Measurements from ENCODE around the gene SLC9A4.

SLC9A4 gene

DNA sequence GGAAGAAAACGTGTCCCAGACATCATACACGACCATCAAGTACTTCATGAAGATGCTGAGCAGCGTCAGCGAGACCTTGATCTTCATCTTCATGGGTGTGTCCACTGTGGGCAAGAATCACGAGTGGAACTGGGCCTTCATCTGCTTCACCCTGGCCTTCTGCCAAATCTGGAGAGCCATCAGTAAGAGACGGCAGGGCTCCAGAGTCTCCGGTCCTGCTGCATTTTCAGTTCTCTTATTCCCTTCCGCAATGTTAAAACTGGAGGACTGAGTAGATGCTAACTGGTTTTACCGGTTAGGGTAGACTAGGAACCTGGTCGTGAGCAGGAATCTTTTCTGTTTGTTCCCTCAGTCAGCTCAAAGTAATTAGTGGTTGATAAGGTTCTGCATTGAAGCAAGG, 32.3 kb downstream of the SLC9A4 start:
- no peak for DNase-seq

DNA sequence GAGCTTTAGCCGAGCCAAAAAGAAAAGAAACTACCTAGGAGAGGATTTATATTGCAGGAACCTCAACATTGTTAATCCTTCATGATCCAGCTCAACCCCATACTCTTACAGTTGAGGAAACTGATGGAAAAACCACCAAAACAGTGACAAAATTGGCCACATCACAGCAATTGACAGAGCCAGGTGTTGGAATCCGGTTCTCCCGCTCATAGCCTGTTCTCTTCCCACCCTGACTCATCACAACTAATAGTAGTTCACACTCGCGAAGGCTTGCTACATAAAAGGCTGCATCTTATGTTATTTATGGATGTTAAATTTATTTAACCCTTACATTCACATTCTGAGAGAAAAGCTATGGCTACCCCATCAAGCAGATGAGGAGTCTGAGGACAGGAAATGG, 33.7 kb downstream of the SLC9A4 start:
- DNase-seq, result no peak

DNA sequence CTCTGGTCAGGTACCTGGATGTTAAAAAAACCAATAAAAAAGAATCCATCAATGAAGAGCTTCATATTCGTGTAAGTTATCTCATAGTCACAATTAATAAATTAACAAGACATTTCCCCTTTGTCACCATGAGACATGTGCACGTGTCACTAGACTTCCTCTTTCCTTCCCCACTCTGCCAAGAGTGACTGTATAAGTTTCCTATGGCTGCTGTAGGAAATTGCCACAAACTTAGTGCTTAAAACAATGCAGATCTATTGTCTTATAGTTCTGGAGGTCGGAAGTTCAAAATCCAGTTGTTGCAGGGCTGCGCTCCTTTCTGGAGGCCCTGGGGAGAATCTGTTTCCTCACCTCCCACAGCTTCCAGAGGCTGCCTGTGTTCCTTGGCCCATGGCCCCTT, 35.8 kb downstream of the SLC9A4 start:
- no peak for DNase-seq

DNA sequence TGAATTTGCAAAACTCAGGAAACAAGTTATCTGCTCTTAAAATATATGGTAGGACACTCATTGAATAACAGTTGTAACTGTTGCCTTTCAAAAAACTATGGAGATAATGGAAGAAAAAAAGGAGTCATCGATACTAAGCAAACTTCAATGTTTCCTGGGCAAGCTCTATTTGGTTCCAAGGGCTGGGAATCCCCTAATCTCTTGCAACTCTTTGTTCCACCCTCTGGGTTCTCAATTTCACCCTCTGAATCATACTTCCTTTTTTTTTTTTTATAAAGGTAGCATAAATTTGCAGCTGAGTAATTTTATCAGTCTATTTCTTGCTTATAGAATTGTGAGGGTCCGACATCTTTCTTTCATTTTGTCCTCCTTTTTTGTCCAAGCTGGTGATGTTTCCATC, 36.7 kb downstream of the SLC9A4 start:
- no peak for DNase-seq

DNA sequence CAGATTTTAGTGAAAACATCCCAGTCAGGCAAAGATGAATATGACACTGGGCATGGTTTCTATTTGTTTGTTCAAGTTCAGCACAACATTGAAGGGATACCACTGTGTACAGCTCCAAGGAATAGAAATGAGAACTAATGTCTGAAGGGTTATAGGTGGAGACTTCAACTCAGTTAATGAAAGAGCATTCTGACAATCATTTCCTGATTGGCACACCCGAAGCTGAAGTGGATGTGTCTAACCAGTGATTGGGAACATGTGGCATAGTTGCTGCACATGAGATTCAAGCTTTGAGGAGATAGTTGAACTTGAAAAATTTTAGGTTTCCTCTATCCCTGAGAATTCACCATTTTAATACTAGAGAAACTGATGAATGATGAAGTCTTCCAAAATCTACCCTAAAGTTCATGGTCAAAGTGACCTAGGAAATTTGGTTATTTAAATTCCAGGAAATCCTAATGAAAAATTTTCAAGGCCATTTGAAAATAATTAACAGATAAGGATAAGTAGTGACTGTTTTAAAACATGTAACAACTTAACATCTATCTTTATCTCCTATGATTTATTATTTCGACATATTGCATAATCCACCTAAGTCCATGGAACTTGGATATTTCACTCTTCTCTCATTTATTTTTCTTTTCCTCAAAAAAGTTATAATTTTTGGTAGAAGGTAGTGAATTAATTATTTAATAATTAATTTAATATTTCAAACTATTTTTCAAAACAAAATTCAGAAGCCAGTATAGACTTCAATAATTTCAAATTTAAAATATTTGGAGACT, 38.0 kb downstream of the SLC9A4 start:
- no peak for DNase-seq

DNA sequence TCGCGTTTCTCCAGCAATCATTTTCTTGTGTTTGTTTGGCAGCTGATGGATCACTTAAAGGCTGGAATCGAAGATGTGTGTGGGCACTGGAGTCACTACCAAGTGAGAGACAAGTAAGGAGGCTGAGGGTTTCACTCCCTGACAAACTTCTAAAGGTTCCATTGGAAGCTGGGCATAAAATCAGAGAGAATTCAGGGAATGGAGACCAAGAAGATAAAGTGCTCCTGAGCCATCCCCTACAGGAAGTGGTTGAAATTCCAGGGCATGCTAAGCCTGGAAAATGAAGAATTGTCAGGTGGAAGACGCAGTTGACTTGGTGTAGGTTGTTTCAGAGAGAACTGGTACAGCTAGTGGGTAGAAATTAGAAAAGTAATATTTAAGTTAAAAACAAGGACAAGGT, 39.1 kb downstream of the SLC9A4 start:
- no peak for DNase-seq

DNA sequence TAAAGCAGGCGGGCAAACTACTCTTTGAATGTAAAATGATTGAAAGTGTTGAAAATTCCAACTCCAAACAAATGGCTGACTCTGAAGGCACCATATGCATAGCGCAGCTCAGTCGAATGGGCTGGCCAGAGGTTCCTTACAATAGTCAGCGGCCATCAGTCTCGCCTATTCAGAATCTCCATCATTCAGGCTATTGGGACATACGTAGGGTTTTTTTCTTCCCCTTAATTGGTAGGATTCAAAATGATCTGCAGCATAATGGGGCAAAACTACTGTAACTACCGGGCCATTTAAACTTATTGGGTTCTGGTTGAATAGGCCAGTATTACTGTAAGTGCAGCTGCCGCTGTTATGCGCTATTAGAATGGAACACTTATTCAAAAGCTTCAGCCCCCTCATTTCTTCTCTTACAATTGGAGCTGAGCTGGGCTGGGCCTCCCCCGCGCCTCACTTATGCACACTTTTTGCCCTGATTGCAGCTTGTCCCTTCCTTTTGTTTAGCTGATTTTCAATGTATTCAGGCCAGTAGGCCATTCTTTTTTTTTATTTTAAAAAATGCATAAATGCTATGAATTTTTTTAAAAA, 40.4 kb downstream of the SLC9A4 start:
- DNase-seq, result no peak

DNA sequence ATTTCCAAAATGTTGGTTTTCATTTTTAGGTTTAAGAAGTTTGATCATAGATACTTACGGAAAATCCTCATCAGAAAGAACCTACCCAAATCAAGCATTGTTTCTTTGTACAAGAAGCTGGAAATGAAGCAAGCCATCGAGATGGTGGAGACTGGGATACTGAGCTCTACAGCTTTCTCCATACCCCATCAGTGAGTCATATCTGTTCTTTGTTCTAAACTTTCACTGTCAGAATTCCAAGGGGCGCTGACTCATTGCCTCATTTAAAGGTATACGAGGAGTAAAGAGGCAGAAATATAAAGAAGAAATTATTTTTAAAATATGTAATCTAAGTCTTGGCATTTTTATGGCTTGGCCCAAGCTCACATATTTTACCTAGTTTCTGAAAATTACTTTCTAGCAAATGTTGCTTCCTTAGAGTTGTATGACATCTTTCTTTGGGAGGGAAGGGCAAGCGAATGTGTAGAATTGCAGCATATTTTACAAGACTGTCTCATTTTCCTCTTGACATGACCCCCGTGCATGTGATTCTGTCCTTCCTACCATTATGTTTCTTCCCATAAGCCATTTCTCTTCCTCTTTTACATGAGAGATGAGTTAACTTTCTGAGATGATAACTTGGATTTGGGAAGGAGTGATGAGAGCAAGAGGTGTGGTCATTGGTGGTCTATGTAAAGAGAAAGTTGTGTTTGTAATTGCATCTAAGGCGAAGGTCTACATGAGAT, 41.2 kb downstream of the SLC9A4 start:
- no peak for DNase-seq

DNA sequence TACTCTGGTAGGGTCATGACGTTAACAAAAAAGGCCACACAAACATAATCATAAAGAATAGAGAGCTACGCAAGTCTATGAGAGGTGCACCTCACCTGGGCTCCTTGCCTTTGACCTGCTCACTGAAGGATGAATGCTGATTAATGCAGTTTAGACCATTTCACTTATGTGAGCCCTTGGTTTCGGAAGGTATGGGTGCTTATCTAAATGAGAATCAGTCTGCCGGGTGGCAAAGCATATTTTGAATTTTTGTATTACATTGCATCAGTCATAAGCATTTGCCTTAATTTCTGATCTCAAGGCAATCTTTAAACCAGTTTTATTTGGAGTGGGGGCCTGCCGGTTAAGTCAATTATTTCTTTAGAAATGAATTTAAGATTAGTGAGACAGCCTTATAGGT, 42.8 kb downstream of the SLC9A4 start:
- no peak for DNase-seq

DNA sequence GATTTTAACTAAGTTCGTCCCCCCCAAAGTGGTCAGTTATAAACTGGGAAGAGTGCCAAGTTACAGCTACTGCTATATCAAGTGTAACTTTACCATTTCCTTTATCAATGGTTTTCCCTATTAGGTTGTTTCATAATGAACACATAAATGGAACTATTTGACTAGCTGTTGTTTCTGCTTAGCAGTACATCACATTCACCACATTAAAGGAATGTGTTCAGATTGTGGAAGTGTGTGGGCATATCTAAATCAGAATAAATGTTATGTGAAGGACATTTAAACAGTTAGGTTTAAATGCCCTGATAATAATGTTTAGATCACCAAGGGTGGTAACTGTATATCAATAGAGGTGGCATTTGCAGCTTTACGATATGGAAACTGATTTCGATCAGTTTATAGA, 45.1 kb downstream of the SLC9A4 start:
- no peak for DNase-seq

DNA sequence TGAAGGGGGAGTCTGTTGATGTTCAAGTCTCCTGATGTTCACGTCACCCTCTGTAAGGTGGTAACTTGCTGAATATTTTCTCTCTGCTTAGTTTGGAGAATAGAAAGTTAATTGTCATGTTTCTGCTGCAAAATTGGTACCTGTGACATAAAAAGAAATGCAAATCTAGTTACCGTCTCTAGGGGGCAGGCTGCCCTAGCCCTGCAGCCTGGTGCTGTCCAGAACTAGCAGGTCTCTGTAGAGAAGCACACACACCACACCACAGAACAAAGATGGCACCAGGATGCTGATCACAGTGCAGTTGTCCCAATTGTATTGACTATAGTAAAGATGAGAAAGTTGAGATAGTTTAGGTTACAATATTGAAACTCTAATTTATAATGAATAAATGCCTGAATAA, 47.0 kb downstream of the SLC9A4 start:
- DNase-seq, result no peak

DNA sequence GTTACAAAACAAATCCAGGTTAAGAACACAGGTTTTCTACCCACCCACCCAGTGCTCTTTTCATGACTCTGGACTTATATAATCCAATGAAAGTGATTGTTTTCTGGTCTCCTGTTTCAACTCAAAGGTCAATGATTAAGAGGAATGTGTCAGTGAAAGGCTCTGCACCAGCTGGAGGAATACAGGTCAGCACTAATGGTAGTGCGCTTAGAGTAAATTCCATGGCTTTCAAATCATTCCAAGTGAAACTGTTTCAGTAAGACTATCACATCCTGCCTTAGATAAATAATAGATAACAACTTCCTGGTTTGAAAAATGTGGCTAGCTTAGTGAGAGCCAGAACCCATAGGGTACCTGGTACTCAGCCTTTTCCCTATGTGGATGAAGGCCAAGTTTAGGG, 47.8 kb downstream of the SLC9A4 start:
- no peak for DNase-seq

DNA sequence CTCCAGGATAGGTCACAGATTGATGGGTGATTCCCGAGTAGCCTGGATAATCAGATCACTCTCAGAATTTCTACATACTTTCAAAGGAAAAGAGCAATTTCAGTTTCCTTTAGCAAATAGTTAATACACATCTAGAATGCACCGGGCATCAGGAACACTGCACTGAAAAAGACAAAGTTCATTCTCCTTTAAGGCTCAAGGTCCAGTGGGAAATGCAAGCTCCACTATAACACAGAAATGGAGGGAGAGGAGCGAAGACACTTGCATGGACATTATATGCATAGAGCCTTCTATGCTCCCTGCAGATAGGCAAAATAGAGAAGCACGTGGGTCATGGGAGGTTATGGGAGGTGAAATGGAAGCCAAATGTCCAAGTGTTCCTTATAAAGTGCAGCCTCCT, 49.1 kb downstream of the SLC9A4 start:
- no peak for DNase-seq

DNA sequence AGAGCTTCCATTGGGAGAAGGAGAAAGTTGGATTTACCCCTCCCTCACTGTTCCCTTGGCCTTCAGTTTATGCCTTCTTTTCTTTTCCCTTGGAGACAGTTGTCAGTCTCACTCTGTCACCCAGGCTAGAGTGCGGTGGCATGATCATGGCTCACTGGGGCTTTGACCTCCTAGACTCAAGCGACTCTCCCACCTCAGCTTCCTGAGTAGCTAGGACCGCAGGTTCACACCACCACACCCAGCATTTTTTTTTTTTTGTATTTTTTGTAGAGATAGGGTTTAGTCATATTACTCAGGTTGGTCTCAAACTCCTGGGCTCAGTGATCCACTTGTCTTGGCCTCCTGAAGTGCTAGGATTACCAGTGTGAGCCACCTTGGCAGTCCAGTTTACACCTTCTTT, 49.9 kb downstream of the SLC9A4 start:
- no peak for DNase-seq

DNA sequence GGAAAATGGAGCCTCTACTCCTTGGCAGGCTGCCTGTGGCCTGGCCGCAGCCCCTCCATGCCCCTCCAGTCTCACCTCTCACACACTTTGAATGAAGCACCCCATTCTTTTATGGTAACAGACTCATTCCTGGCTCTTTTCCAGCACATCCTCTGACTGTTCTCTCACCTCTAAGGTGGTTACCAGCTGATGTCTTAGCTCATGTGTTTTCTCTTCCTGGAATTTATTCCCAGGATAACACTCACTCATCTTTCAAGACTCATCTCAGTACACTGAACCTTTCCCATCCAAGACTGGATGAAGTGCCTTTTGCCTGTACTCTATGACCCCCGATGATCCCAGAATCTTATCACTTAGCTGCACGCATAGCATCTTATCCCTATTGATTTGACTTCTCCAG, 50.6 kb downstream of the SLC9A4 start:
- DNase-seq, result no peak

DNA sequence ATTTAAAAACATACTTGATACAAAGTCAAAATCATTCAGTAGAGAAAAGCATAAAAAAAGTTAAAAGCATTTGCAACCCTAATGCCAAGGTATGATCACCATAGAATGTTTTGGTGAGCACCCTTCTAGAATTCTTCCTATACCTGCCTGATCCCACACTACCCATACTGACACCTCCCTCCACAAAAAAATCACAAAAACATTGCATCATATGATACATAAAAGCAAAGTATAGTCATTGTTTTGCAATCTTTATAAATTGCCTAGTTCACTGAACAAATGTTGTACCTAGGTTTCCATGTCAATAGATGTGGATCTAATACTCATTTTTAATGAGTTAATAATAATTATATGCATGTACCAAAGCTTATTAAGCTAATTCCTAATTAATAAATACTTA, 54.1 kb downstream of the SLC9A4 start:
- DNase-seq, result no peak

DNA sequence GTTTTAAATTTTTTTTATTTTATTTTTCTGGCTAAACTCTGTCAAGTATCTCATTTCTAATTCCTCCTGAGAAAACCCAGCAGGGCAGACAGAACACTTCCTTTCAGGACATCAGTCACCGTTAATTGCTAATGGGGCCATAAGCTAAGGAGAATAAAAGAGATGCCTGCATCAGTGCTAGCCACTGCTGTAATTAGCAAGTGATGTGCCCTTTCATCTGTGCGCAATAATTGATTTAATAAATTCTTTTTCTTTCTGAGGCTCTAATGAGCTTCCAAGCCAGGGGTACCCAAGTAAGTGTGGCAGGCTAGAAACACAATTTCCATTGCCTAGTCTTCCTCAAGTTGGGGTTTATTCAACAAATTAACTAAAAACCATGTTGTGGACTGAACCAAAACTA, 65.5 kb downstream of the SLC9A4 start:
- DNase-seq, result no peak

DNA sequence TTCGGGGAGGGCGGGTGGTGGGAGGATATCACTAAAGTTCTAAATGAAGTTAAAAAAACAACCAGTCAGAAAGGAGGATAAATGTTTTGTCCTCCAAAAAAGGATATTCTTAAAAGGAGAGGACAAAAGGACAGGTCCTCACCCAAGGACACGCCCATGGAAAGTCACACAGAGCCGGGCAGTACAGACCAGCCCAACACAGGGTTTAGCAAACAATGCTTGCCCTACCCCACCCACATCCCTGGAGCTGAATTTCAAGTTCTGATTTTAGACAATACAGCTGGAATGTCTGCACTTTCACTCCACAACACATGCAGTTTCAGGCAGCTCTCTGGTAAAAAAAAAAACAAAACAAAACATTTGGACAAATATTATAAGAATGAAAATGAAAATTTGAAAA, 67.9 kb downstream of the SLC9A4 start:
- DNase-seq, result no peak

DNA sequence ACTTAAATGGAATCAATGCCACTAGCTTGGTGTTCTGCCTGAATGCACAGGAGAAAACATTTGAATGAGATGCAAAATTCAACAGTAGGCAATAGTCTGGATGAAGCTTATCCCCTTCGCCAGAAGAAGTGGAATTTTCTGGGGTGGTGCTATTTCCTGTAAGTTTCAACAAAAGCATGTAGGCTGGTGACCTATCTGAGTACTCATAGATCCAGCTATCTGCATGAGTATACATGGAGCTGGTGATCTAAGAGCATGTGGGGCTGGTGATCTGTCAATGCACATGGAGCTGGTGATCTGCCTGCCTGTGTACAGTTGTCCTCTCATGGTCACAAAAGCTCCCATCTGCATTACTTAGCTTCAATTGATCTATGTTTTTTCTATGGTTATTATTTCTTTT, 71.2 kb downstream of the SLC9A4 start:
- DNase-seq, result no peak

DNA sequence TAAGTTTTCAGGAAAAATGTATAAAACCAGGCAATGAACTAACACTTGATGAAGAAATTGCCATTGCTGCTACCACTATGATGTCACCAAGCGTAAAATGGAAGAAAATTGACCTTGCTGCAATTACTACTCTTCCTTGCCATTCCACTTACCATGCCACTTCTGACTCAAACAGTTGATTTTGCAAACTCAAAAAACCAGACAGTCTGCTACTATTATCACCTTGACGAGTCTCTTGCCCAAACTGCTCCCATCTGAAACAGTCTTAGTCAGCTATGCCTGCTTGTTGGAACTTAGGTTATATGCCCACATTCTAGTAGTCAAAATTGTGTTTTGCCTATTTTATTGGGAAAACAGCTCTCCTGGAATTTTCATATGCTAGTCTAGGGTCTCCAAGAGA, 74.4 kb downstream of the SLC9A4 start:
- DNase-seq, result no peak

DNA sequence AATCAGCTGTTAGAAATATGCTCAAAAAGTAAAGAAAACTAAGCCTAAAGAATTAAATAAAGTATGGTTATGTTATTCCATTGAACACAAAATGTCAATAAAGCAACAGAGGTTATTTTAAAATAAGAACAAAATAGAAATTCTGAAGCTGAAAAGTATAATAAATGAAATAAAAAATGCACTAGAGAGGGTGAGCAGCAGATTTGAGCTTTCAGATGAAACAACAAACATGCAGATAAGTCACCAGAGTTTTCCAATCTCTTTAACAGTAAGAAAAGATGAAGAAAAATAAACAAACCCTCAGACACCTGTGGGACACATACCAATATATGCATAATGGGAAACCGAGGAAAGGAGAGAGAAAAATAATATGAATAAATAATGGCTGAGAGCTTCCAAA, 76.0 kb downstream of the SLC9A4 start:
- DNase-seq, result no peak

DNA sequence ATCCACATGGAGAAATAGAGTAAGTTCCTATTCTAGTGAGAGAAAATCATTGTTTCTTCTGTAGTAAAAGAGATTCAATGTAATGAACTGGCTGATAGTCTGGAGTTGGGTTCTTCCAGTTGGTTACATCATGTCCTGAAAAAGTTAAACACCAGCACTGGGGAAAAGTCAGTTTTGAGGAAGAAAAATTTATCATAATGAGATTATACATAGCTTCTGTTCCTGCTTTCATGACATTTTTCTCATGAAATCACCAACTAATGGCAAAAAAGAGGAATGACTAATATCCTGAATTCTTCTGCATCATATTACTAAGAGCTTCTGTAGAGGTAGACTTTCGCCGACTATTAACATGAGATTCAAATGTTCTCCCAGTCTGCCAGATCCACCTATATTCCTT, 77.1 kb downstream of the SLC9A4 start:
- DNase-seq, result no peak

DNA sequence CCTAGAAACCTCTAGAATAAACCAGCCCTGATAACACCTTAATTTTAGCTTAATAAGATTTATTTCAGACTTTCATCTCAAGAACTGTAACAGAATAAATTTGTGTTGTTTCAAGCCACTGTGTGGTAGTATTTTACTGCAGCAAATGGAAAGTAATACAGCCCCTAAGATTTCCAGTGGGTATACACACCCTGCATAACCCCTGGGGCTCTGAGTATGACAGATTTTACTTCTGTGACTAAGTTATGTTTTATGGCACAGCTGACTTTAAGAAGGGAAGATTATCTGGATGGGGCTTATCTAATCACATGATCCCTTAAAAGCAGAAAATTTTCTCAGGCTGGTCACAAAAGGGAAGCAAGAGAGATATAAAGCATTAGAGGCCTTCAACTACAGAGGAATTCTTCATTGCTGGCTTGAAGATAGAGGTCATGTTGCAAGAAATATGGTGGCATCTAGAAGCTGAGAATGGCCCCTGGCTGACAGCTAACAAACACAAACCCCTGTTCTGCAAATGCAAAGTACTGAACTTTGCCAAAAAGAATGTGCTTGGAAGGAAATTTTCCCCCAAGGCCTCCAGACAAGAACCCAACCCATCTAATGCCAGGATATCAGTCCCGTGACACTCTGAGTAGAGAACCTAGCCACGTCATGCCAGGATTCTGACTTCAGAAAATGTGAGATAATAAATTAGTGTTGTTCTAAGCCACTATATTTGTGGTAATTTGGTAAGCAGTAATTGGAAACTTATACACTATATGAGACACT, 78.5 kb downstream of the SLC9A4 start:
- no peak for DNase-seq

DNA sequence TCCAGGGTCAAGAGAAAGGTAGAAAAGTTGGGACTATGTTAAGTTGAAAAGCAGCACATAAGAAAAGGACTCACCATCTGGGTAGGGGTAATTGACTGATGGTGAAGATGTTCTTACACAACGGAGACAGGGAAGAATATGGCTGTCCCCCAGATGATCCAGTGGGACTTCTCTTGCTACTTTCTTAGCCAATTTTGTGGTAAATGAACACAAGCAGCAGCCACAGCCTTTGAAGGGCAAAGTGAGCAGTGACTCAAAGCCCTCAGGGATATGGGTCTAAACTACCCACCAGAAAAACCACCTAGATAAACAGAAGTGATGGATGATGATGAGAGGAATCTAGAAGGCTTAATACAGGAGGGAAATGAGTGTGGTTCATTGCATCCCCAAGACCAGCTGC, 80.6 kb downstream of the SLC9A4 start:
- DNase-seq, result no peak

Measured in DMS79 treated with DMSO at 0.1 percent for 48 hours (cell line).